Measurements from ENCODE around the gene OSTC. TPM values are rescaled to one million over a fixed set of nuclear protein-coding genes. Genes with fewer than 3 reads are reported as not detected.

Gene OSTC
- total and polyA plus RNA-seq, 2 of the 13 experiments (the other 11 are each of a cell fraction or from before 2014, with no cell fraction given) = 208 to 380 TPM

DNA sequence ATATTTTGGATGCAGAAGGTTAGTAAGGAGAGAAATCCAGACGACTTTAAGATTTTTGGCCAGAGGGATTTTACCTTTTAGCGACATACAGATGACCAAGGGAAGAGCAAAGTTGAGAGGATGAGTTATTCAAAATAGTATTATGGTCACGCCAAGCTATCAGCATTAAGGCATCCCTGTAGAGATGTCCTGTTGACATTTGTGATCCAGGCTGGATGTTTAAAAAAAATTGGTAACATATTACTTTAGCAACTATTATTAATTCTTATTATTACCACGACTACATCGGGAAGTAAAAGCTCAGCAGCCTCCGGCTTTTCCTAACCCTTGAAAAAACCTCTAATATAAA is 562 bp upstream of the OSTC start:
- no TSS peak for BruUV-seq (replicated peaks)
- WGBS (ENCODE audit: low lambda C conversion rate) = 1% methylated on average over 6 of the region's 6 CpGs
- TF ChIP-seq ZNF160 (CRISPR knock-in tag; IDR thresholded peaks at IDR 0.05) = no peak
- TF ChIP-seq, protein P1, sequence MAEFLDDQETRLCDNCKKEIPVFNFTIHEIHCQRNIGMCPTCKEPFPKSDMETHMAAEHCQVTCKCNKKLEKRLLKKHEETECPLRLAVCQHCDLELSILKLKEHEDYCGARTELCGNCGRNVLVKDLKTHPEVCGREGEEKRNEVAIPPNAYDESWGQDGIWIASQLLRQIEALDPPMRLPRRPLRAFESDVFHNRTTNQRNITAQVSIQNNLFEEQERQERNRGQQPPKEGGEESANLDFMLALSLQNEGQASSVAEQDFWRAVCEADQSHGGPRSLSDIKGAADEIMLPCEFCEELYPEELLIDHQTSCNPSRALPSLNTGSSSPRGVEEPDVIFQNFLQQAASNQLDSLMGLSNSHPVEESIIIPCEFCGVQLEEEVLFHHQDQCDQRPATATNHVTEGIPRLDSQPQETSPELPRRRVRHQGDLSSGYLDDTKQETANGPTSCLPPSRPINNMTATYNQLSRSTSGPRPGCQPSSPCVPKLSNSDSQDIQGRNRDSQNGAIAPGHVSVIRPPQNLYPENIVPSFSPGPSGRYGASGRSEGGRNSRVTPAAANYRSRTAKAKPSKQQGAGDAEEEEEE (CRISPR knock-in tag; IDR thresholded peaks at IDR 0.05; ENCODE audit: borderline replicate concordance) = no peak
- TF ChIP-seq, protein P2, sequence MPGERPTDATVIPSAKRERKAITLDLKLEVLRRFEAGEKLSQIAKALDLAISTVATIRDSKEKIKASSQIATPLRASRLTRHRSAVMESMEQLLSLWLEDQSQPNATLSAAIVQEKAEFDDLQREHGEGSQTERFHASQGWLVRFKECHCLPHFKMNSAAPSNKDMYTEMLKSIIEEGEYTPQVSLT (CRISPR knock-in tag; IDR thresholded peaks at IDR 0.05; ENCODE audit: borderline replicate concordance, low read depth) = no peak
- TF ChIP-seq HDAC6 (IDR thresholded peaks at IDR 0.05; ENCODE audit: low read depth, low read length) = no peak
- TF ChIP-seq TAF1 (CRISPR knock-in tag; IDR thresholded peaks at IDR 0.05) = no peak
- TF ChIP-seq, protein P3, sequence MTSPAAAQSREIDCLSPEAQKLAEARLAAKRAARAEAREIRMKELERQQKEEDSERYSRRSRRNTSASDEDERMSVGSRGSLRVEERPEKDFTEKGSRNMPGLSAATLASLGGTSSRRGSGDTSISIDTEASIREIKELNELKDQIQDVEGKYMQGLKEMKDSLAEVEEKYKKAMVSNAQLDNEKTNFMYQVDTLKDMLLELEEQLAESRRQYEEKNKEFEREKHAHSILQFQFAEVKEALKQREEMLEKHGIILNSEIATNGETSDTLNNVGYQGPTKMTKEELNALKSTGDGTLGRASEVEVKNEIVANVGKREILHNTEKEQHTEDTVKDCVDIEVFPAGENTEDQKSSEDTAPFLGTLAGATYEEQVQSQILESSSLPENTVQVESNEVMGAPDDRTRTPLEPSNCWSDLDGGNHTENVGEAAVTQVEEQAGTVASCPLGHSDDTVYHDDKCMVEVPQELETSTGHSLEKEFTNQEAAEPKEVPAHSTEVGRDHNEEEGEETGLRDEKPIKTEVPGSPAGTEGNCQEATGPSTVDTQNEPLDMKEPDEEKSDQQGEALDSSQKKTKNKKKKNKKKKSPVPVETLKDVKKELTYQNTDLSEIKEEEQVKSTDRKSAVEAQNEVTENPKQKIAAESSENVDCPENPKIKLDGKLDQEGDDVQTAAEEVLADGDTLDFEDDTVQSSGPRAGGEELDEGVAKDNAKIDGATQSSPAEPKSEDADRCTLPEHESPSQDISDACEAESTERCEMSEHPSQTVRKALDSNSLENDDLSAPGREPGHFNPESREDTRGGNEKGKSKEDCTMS (CRISPR knock-in tag; conservative IDR thresholded peaks at IDR 0.05) = no peak
- TF ChIP-seq ZNF33A (CRISPR knock-in tag; IDR thresholded peaks at IDR 0.05; ENCODE audit: borderline replicate concordance) = no peak
- no peak for TF ChIP-seq ZNF749 (CRISPR knock-in tag; IDR thresholded peaks at IDR 0.05; ENCODE audit: borderline replicate concordance)
- TF ChIP-seq ZNF570 (CRISPR knock-in tag; IDR thresholded peaks at IDR 0.05; ENCODE audit: borderline replicate concordance) = no peak
- TF ChIP-seq, protein P4, sequence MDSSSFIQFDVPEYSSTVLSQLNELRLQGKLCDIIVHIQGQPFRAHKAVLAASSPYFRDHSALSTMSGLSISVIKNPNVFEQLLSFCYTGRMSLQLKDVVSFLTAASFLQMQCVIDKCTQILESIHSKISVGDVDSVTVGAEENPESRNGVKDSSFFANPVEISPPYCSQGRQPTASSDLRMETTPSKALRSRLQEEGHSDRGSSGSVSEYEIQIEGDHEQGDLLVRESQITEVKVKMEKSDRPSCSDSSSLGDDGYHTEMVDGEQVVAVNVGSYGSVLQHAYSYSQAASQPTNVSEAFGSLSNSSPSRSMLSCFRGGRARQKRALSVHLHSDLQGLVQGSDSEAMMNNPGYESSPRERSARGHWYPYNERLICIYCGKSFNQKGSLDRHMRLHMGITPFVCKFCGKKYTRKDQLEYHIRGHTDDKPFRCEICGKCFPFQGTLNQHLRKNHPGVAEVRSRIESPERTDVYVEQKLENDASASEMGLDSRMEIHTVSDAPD (CRISPR knock-in tag; IDR thresholded peaks at IDR 0.05) = no peak
- no peak for TF ChIP-seq PAWR (CRISPR knock-in tag; IDR thresholded peaks at IDR 0.05; ENCODE audit: borderline replicate concordance)
- no peak for TF ChIP-seq MBD4 (IDR thresholded peaks at IDR 0.05; ENCODE audit: borderline replicate concordance, low read length)
- TF ChIP-seq MAFF (IDR thresholded peaks at IDR 0.05; ENCODE audit: low read depth, low read length) = no peak
- TF ChIP-seq ZNF343 (CRISPR knock-in tag; IDR thresholded peaks at IDR 0.05) = no peak
- TF ChIP-seq SP140L (CRISPR knock-in tag; IDR thresholded peaks at IDR 0.05; ENCODE audit: borderline replicate concordance) = 0 out of 2 replicates have a peak, but pooled peaks have one; percentile 1
- TF ChIP-seq ZNF83 (CRISPR knock-in tag; IDR thresholded peaks at IDR 0.05; ENCODE audit: borderline replicate concordance) = no peak
- TF ChIP-seq ZNF781 (CRISPR knock-in tag; IDR thresholded peaks at IDR 0.05; ENCODE audit: borderline replicate concordance, not compliant biosample characterization) = no peak
- TF ChIP-seq KDM5B (CRISPR knock-in tag; IDR thresholded peaks at IDR 0.05; ENCODE audit: borderline replicate concordance) = no peak

More for the DNA sequence above, 562 bp upstream of the OSTC start:
- in situ Hi-C loops (cut with HindIII; ENCODE audit: extremely low pct_ligation_motif_present, low pct_unique_long_range_greater_than_20kb) (no loop called here), intact Hi-C loops (cut with micrococcal nuclease; ENCODE audit: unreplicated experiment) (loop anchor here (1.0 kb wide), 1 partner anchor 30 kb away; the partner anchor contains the start of gene RPL34)
- Histone ChIP-seq H3K27me3 (ENCODE audit: control insufficient read depth in 1 of 2, insufficient read depth in 2 of 2, low read length in 2 of 2) (no peaks in the 10 kb centered on the region; a peak in 1 of 5 replicates), H3K4me2 (ENCODE audit: low read depth, low read length) (peak overlapping the region; percentile 86), H4K20me1 (ENCODE audit: insufficient read depth, low read length) (peaks cover 7% of the 10 kb centered on the region; the same call in 1 of the 2 replicates), H3K9me3 (ENCODE audit: low read length) (no peaks in the 10 kb centered on the region), H3K79me2 (ENCODE audit: insufficient read depth, low read length) (peaks cover 46% of the 10 kb centered on the region), H3K4me1 (ENCODE audit: insufficient read depth, low read length) (peaks cover 37% of the 10 kb centered on the region), H3K4me3 (replicated peaks in 1 of 3; ENCODE audit: insufficient read depth in 1 of 3, low read depth in 2 of 3, low read length in 3 of 3) (peak overlapping the region; percentile 37 to 99 (median 92)), H3K36me3 (replicated peaks in 1 of 2; ENCODE audit: control insufficient read depth in 1 of 2, insufficient read depth in 2 of 2, low read length in 2 of 2) (no peaks in the 10 kb centered on the region), H3K27ac (ENCODE audit: extremely low read length, insufficient read depth, low read length) (peak overlapping the region; percentile 99), H2AFZ (ENCODE audit: low read length) (peak overlapping the region; percentile 95), H3K9ac (ENCODE audit: insufficient read depth, low read depth, low read length) (peak overlapping the region; percentile 99)
- peak; percentile 27 for ATAC-seq
- ChIA-PET CTCF (ENCODE audit: low intra/inter-chr PET ratio, low total read pairs) (no interaction called here), POLR2A (interaction anchor here (1.3 to 2.7 kb wide), 5 partner anchors 11 to 113 kb away, joined by 4 to 37 read pairs (median 9); partner anchors contain the start of genes ETNPPL and RPL34)
- FAIRE-seq = no peak
- no peak for DNase-seq (ENCODE audit: low spot score)

Measured in HepG2 (cell line).